Astrocyte (in vitro differentiated cells and primary cell): ENCODE measurements around the gene NR2C2AP. TPM values are rescaled to one million over a fixed set of nuclear protein-coding genes. Genes with fewer than 3 reads are reported as not detected.

Source experiments
- DNase-seq: peaks from one replicate; pipeline ENCODE4 v3.0.0-alpha.2; 2010; ENCODE audit warnings: low read depth
- FAIRE-seq: peaks from 2 replicates; lab custom pipeline; 2011; peaks lifted over from hg19 to GRCh38; lab: Jason Lieb, UNC
- H2AFZ ChIP-seq: 2 replicates; pipeline ENCODE4 v1.6.0; 2012; ENCODE audit warnings: low read depth, low read length, inconsistent platforms
- H3K27ac ChIP-seq: 2 replicates; pipeline ENCODE4 v1.5.1; 2011; ENCODE audit warnings: low read depth, low read length, inconsistent platforms
- H3K27me3 ChIP-seq: 2 replicates; pipeline ENCODE4 v1.6.0; 2011; ENCODE audit warnings: low read length, inconsistent platforms; ENCODE audit not compliant: insufficient read depth
- H3K36me3 ChIP-seq: 2 replicates; pipeline ENCODE4 v1.5.1; 2011; ENCODE audit warnings: low read length, inconsistent platforms; ENCODE audit not compliant: insufficient read depth
- H3K4me1 ChIP-seq: 2 replicates; pipeline ENCODE4 v1.5.1; 2011; ENCODE audit warnings: low read length, inconsistent platforms; ENCODE audit not compliant: insufficient read depth
- H3K4me2 ChIP-seq: 2 replicates; pipeline ENCODE4 v1.6.0; 2012; ENCODE audit warnings: low read length, inconsistent platforms
- H3K4me3 ChIP-seq: 2 replicates; pipeline ENCODE4 v1.5.1; 2011; ENCODE audit warnings: low read depth, mild to moderate bottlenecking, low read length, inconsistent platforms; ENCODE audit not compliant: insufficient read depth
- H3K79me2 ChIP-seq: 2 replicates; pipeline ENCODE4 v1.6.0; 2012; ENCODE audit warnings: mild to moderate bottlenecking, low read length, inconsistent platforms; ENCODE audit not compliant: insufficient read depth
- H3K9ac ChIP-seq: 2 replicates; pipeline ENCODE4 v1.6.0; 2012; ENCODE audit warnings: mild to moderate bottlenecking, low read length, inconsistent platforms
- H3K9me3 ChIP-seq: 2 replicates; pipeline ENCODE4 v1.5.1; 2012; ENCODE audit warnings: low read depth, mild to moderate bottlenecking, low read length, inconsistent platforms; ENCODE audit not compliant: insufficient read depth
- H4K20me1 ChIP-seq: 2 replicates; pipeline ENCODE4 v1.6.0; 2012; ENCODE audit warnings: low read length, inconsistent platforms; ENCODE audit not compliant: insufficient read depth
- H3K27ac Mint-ChIP-seq: one replicate; pipeline ENCODE4 v1.8.0; 2021; ENCODE audit warnings: mild to moderate bottlenecking, mixed read lengths; ENCODE audit not compliant: unreplicated experiment
- H3K27me3 Mint-ChIP-seq: one replicate; pipeline ENCODE4 v1.8.0; 2021; ENCODE audit warnings: low read depth, mixed read lengths; ENCODE audit not compliant: unreplicated experiment
- H3K36me3 Mint-ChIP-seq: one replicate; pipeline ENCODE4 v1.8.0; 2021; ENCODE audit warnings: low read depth, mixed read lengths; ENCODE audit not compliant: unreplicated experiment
- H3K4me1 Mint-ChIP-seq: one replicate; pipeline ENCODE4 v1.8.0; 2021; ENCODE audit warnings: low read depth, mixed read lengths; ENCODE audit not compliant: unreplicated experiment
- H3K4me3 Mint-ChIP-seq: one replicate; pipeline ENCODE4 v1.8.0; 2021; ENCODE audit warnings: mild to moderate bottlenecking, moderate library complexity, mixed read lengths; ENCODE audit not compliant: unreplicated experiment
- H3K9me3 Mint-ChIP-seq: one replicate; pipeline ENCODE4 v1.8.0; 2021; ENCODE audit warnings: mild to moderate bottlenecking, mixed read lengths; ENCODE audit not compliant: unreplicated experiment
- CTCF ChIP-seq: IDR thresholded peaks from 2 replicates; pipeline ENCODE4 v1.5.1; 2011; ENCODE audit warnings: low read depth, mild to moderate bottlenecking, inconsistent platforms, low read length, moderate library complexity; ENCODE audit not compliant: insufficient read depth
- EZH2 ChIP-seq: IDR thresholded peaks from 2 replicates; pipeline ENCODE4 v1.6.1; 2012; ENCODE audit warnings: mild to moderate bottlenecking, low read length, inconsistent platforms; ENCODE audit not compliant: insufficient read depth
- total RNA-seq: library from RNA; stranded (reverse); gene quantifications from 2 replicates; pipeline ENCODE4 v1.2.1, GENCODE V29; 2021

The NR2C2AP gene
- total RNA-seq, 1 donor from 2014 or later, result 5.1 TPM

GRCh38 chr19:19152668-19153384, 50.4 kb downstream of the NR2C2AP start:
- H3K4me2 ChIP-seq, result no peak overlapping the region
- no peak for DNase-seq
- no peak for TF ChIP-seq EZH2
- TF ChIP-seq CTCF, result no peak
- H3K79me2 ChIP-seq, result no peaks in the 10 kb centered on the region
- H3K27ac ChIP-seq, result no peak overlapping the region
- H3K36me3 ChIP-seq, result no peaks in the 10 kb centered on the region
- no peak overlapping the region for H2AFZ ChIP-seq
- FAIRE-seq, result no peak
- H3K27me3 Mint-ChIP-seq, result peaks cover 19% of the 10 kb centered on the region
- H3K36me3 Mint-ChIP-seq, result peaks cover 19% of the 10 kb centered on the region
- H3K4me3 Mint-ChIP-seq, result no peak overlapping the region
- H4K20me1 ChIP-seq, result no peaks in the 10 kb centered on the region
- no peak overlapping the region for H3K4me3 ChIP-seq
- no peaks in the 10 kb centered on the region for H3K4me1 Mint-ChIP-seq
- no peaks in the 10 kb centered on the region for H3K9me3 ChIP-seq
- no peak overlapping the region for H3K27ac Mint-ChIP-seq
- no peaks in the 10 kb centered on the region for H3K4me1 ChIP-seq
- H3K9ac ChIP-seq, result no peak overlapping the region
- H3K9me3 Mint-ChIP-seq, result peaks cover 8% of the 10 kb centered on the region
- H3K27me3 ChIP-seq, result no peaks in the 10 kb centered on the region

- Histone ChIP-seq H3K4me2 (no peak overlapping the region), H3K27me3 (no peaks in the 10 kb centered on the region), H3K36me3 (no peaks in the 10 kb centered on the region), H3K4me3 (no peak overlapping the region), H3K27ac (no peak overlapping the region), H2AFZ (no peak overlapping the region), H3K4me1 (no peaks in the 10 kb centered on the region), H3K9ac (no peak overlapping the region), H3K79me2 (no peaks in the 10 kb centered on the region), H4K20me1 (no peaks in the 10 kb centered on the region), H3K9me3 (no peaks in the 10 kb centered on the region)
- H3K4me1 Mint-ChIP-seq, result no peaks in the 10 kb centered on the region
- DNase-seq (no peak), FAIRE-seq (no peak)
- H3K36me3 Mint-ChIP-seq, result peaks cover 15% of the 10 kb centered on the region
- H3K27ac Mint-ChIP-seq, result no peak overlapping the region
- TF ChIP-seq CTCF (no peak), EZH2 (no peak)
- H3K4me3 Mint-ChIP-seq, result no peak overlapping the region
- peaks cover 15% of the 10 kb centered on the region for H3K27me3 Mint-ChIP-seq
- peaks cover 8% of the 10 kb centered on the region for H3K9me3 Mint-ChIP-seq
These were observed 51.8 kb downstream of the NR2C2AP start for GRCh38 chr19:19151418-19151817.

Other genes starting within 250 kb of the NR2C2AP start
- gene SUGP2, start 169.9 kb downstream of the NR2C2AP start, total RNA-seq, result 73.8 and 77.6 TPM in 2 replicates
- 31.9 and 36.0 TPM in 2 replicates for gene ARMC6, start 169.8 kb downstream of the NR2C2AP start, total RNA-seq
- gene SLC25A42, start 139.4 kb downstream of the NR2C2AP start, total RNA-seq, result 7.6 and 7.9 TPM in 2 replicates
- 27.2 and 33.8 TPM in 2 replicates for gene TMEM161A, start 64.9 kb downstream of the NR2C2AP start, total RNA-seq
- 0.58 and 1.7 TPM in 2 replicates for gene MEF2B, start 33.2 kb downstream of the NR2C2AP start, total RNA-seq
- 29.5 and 33.5 TPM in 2 replicates for gene BORCS8, start 11.3 kb downstream of the NR2C2AP start, total RNA-seq
- gene RFXANK, start 11.2 kb downstream of the NR2C2AP start, total RNA-seq, result 91.1 and 92.5 TPM in 2 replicates
- gene NCAN, start 8.5 kb upstream of the NR2C2AP start, total RNA-seq, result 0.14 TPM in 1 of 2 replicates, not detected in the other
- 4.4 and 5.0 TPM in 2 replicates for gene TM6SF2, start 69.9 kb upstream of the NR2C2AP start, total RNA-seq
- gene SUGP1, start 117.1 kb upstream of the NR2C2AP start, total RNA-seq, result 48.5 and 59.1 TPM in 2 replicates
- gene MAU2, start 117.4 kb upstream of the NR2C2AP start, total RNA-seq, result 36.8 and 37.0 TPM in 2 replicates
- 143 and 163 TPM in 2 replicates for gene GATAD2A, start 202.3 kb upstream of the NR2C2AP start, total RNA-seq